Right cardiac atrium (tissue), 5 donors: ENCODE measurements around the gene DNAJC7. TPM values are rescaled to one million over a fixed set of nuclear protein-coding genes. Genes with fewer than 3 reads are reported as not detected.

Source experiments
- ATAC-seq, 2 donors: fragments of 200-7000 bp; cut with Tn5 transposase; one replicate each; pipeline versions ENCODE4 v1.8.0 to v1.9.1; 2020; ENCODE audit warnings: moderate library complexity in 2 of 2, mild to moderate bottlenecking in 1 of 2
- DNase-seq, 3 donors: peaks; one replicate each; pipeline ENCODE4 v3.0.0-alpha.2; 2020
- H3K27ac ChIP-seq: one replicate; pipeline ENCODE4 v1.5.1; 2013; ENCODE audit warnings: mild to moderate bottlenecking, low read length, control low read depth, moderate library complexity
- H3K27me3 ChIP-seq: one replicate; pipeline ENCODE4 v1.6.1; 2013; ENCODE audit not compliant: control insufficient read depth, insufficient read depth
- H3K4me1 ChIP-seq: one replicate; pipeline ENCODE4 v1.6.1; 2013; ENCODE audit warnings: low read length; ENCODE audit not compliant: control insufficient read depth, insufficient read depth
- H3K4me3 ChIP-seq: one replicate; pipeline ENCODE4 v1.5.1; 2013; ENCODE audit warnings: low read length, control low read depth
- H3K9me3 ChIP-seq: one replicate; pipeline ENCODE4 v1.6.1; 2013; ENCODE audit warnings: low read length; ENCODE audit not compliant: control insufficient read depth
- WGBS: extraction: QIAGEN DNeasy Blood & Tissue Kit; methylation state at CpG from one replicate; pipeline ENCODE4 v1.1.7; 2013; 5-methylcytosine and 5-hydroxymethylcytosine counted together
- intact Hi-C, 4 donors: fragments of 100-400 bp; cut with DNase I; formaldehyde crosslinking; loops; one replicate each; pipeline versions ENCODE4 v1.11.0 to v1.14.0; 2022 to 2023
- polyA plus RNA-seq: library from polyadenylated mRNA; stranded (reverse); fragments of 200-250 nt; gene quantifications from one replicate; pipeline ENCODE4 v1.2.3, GENCODE V29; 2013
- total RNA-seq, 4 donors: library from RNA; stranded (reverse); fragmentation: NEBNext Ultra II Directional; extraction: Animal tissue kit (Norgen Biotek cat#: 25700); gene quantifications; one replicate each; pipeline ENCODE4 v1.2.1, GENCODE V29; 2021
- donor health status: healthy with polysubstance abuse.
- donor health status: DM: no; HTN: yes; CAD: no.
- donor health status: DM: no; HTN: no; CAD: no.
- donor health status: DM: no; HTN: yes; CAD: no; lungs with severe emphysema.
- donor health status: DM: yes; HTN: yes; CAD: no.

The DNAJC7 gene
- total and polyA plus RNA-seq, 5 donors, result 56.2 to 81.5 (median 61.9) TPM

GRCh38 chr17:42055027-42055426, 37.8 kb upstream of the DNAJC7 start:
- ATAC-seq (no peak), DNase-seq (no peak)
- H3K27me3 ChIP-seq, result no peaks in the 10 kb centered on the region
- no peaks in the 10 kb centered on the region for H3K4me1 ChIP-seq
- intact Hi-C loops, result no loop called here
- H3K9me3 ChIP-seq, result no peaks in the 10 kb centered on the region
- no peak overlapping the region for H3K4me3 ChIP-seq
- WGBS, result 25% methylated on average over 3 of the region's 3 CpGs
- H3K27ac ChIP-seq, result no peak overlapping the region

- WGBS, result 20% methylated on average over 12 of the region's 12 CpGs
- no peaks in the 10 kb centered on the region for H3K27me3 ChIP-seq
- ATAC-seq, result no peak
Observed at GRCh38 chr17:42053731-42054500, 36.7 kb upstream of the DNAJC7 start.

GRCh38 chr17:42052346-42052877, 35.2 kb upstream of the DNAJC7 start:
- 78% methylated on average over 6 of the region's 6 CpGs for WGBS
- no peaks in the 10 kb centered on the region for H3K9me3 ChIP-seq
- H3K27ac ChIP-seq, result no peak overlapping the region
- no peaks in the 10 kb centered on the region for H3K27me3 ChIP-seq
- ATAC-seq, result no peak
- intact Hi-C loops, result no loop called here
- no peaks in the 10 kb centered on the region for H3K4me1 ChIP-seq
- no peak overlapping the region for H3K4me3 ChIP-seq
- DNase-seq, result no peak

More at GRCh38 chr17:42053731-42054500, 36.7 kb upstream of the DNAJC7 start:
- intact Hi-C loops, result no loop called here
- Histone ChIP-seq H3K27ac (no peak overlapping the region), H3K4me1 (no peaks in the 10 kb centered on the region), H3K4me3 (no peak overlapping the region), H3K9me3 (no peaks in the 10 kb centered on the region)
- DNase-seq, result no peak

- H3K4me3 ChIP-seq, result no peak overlapping the region
- intact Hi-C loops, result no loop called here
- 89% methylated on average over 7 of the region's 7 CpGs for WGBS
- no peak for ATAC-seq
- no peak overlapping the region for H3K27ac ChIP-seq
- no peaks in the 10 kb centered on the region for H3K27me3 ChIP-seq
- DNase-seq, result no peak
- no peaks in the 10 kb centered on the region for H3K4me1 ChIP-seq
- H3K9me3 ChIP-seq, result no peaks in the 10 kb centered on the region
Observed at GRCh38 chr17:42051645-42052044, 34.4 kb upstream of the DNAJC7 start.

GRCh38 chr17:42051013-42051400, 33.8 kb upstream of the DNAJC7 start:
- 64% methylated on average over 8 of the region's 8 CpGs for WGBS
- ATAC-seq (no peak), DNase-seq (no peak)
- Histone ChIP-seq H3K27ac (no peak overlapping the region), H3K4me1 (no peaks in the 10 kb centered on the region), H3K9me3 (no peaks in the 10 kb centered on the region), H3K27me3 (no peaks in the 10 kb centered on the region), H3K4me3 (peak overlapping the region; percentile 58)
- intact Hi-C loops, result no loop called here

GRCh38 chr17:42050393-42051012, 33.3 kb upstream of the DNAJC7 start, which contains the start of gene C17orf113:
Gene C17orf113, minus strand, starts transcription at chr17:42050601. Its CDS starts 7,225 bp downstream, at chr17:42043376.
- ATAC-seq (peak; percentile 76 to 77), DNase-seq (peak; percentile 57 to 85 (median 84))
- WGBS, result 2% methylated on average over 65 of the region's 65 CpGs
- H3K27me3 ChIP-seq, result no peaks in the 10 kb centered on the region
- no peaks in the 10 kb centered on the region for H3K4me1 ChIP-seq
- H3K27ac ChIP-seq, result no peak within 1 kb of the TSS
- H3K9me3 ChIP-seq, result no peaks in the 10 kb centered on the region
- peak within 1 kb of the TSS; percentile 58 for H3K4me3 ChIP-seq
- intact Hi-C loops, result no loop called here

- ATAC-seq, result peak in 1 of 2 donors; percentile 28
- under 1% methylated on average over 7 of the region's 7 CpGs for WGBS
Observed at GRCh38 chr17:42049834-42050392, 32.7 kb upstream of the DNAJC7 start.

GRCh38 chr17:42047343-42047742, 30.1 kb upstream of the DNAJC7 start:
- DNase-seq, result no peak
- Histone ChIP-seq H3K9me3 (no peaks in the 10 kb centered on the region), H3K27ac (no peak overlapping the region), H3K4me1 (no peaks in the 10 kb centered on the region), H3K27me3 (no peaks in the 10 kb centered on the region), H3K4me3 (no peak overlapping the region)
- 88% methylated on average over 12 of the region's 12 CpGs for WGBS
- intact Hi-C loops, result no loop called here
- no peak for ATAC-seq

More at GRCh38 chr17:42049834-42050392, 32.7 kb upstream of the DNAJC7 start:
- no peak for DNase-seq
- no peak overlapping the region for H3K27ac ChIP-seq
- peak overlapping the region; percentile 58 for H3K4me3 ChIP-seq
- no peaks in the 10 kb centered on the region for H3K9me3 ChIP-seq
- H3K27me3 ChIP-seq, result no peaks in the 10 kb centered on the region
- intact Hi-C loops, result no loop called here
- no peaks in the 10 kb centered on the region for H3K4me1 ChIP-seq

GRCh38 chr17:42045719-42046118, 28.5 kb upstream of the DNAJC7 start:
- ATAC-seq (no peak), DNase-seq (no peak)
- no peaks in the 10 kb centered on the region for H3K4me1 ChIP-seq
- WGBS, result 84% methylated on average over 1 of the region's 1 CpG
- H3K4me3 ChIP-seq, result no peak overlapping the region
- intact Hi-C loops, result no loop called here
- H3K27me3 ChIP-seq, result no peaks in the 10 kb centered on the region
- no peaks in the 10 kb centered on the region for H3K9me3 ChIP-seq
- no peak overlapping the region for H3K27ac ChIP-seq

- DNase-seq (no peak), ATAC-seq (peak in 1 of 2 donors; percentile 25)
- no peak overlapping the region for H3K27ac ChIP-seq
- H3K4me3 ChIP-seq, result no peak overlapping the region
- intact Hi-C loops, result no loop called here
- 90% methylated on average over 20 of the region's 20 CpGs for WGBS
- H3K4me1 ChIP-seq, result no peaks in the 10 kb centered on the region
- no peaks in the 10 kb centered on the region for H3K9me3 ChIP-seq
- H3K27me3 ChIP-seq, result no peaks in the 10 kb centered on the region
Observed at GRCh38 chr17:42042598-42043319, 25.5 kb upstream of the DNAJC7 start.
